ENCODE data around the gene CCBE1. TPM values are rescaled to one million over a fixed set of nuclear protein-coding genes. Genes with fewer than 3 reads are reported as not detected.

The CCBE1 gene
- total and polyA plus RNA-seq, 12 donors, result 4.8 to 56.8 (median 26.4) TPM

- Histone ChIP-seq H3K9me3 (replicated peaks in 1 of 3) (no peaks in the 10 kb centered on the region), H3K4me1 (replicated peaks in 1 of 2) (no peaks in the 10 kb centered on the region), H3K4me3 (no peak overlapping the region), H3K27me3 (no peaks in the 10 kb centered on the region), H3K27ac (no peak overlapping the region), H3K36me3 (replicated peaks in 1 of 2) (no peaks in the 10 kb centered on the region)
- DNase-seq, result no peak
- TF ChIP-seq POLR2A (IDR thresholded peaks at IDR 0.05), result no peak
- no peak for TF ChIP-seq CTCF (IDR thresholded peaks at IDR 0.05)
- intact Hi-C loops (cut with DNase I), result no loop called here
- 93 to 97% (median 96%) methylated on average over 5 to 6 of the region's 6 CpGs for WGBS, 4 donors
These were observed 53.5 kb downstream of the CCBE1 start for GRCh38 chr18:59643740-59644139.

GRCh38 chr18:59640721-59641120 is 56.5 kb downstream of the CCBE1 start:
- no peak for DNase-seq
- Histone ChIP-seq H3K27ac (no peak overlapping the region), H3K27me3 (no peaks in the 10 kb centered on the region), H3K9me3 (replicated peaks in 1 of 3) (no peaks in the 10 kb centered on the region), H3K4me3 (no peak overlapping the region), H3K36me3 (replicated peaks in 1 of 2) (no peaks in the 10 kb centered on the region), H3K4me1 (replicated peaks in 1 of 2) (peaks cover 0 to 6% of the 10 kb centered on the region in 2 donors)
- intact Hi-C loops (cut with DNase I), result no loop called here
- TF ChIP-seq CTCF (IDR thresholded peaks at IDR 0.05) (no peak), POLR2A (IDR thresholded peaks at IDR 0.05) (no peak)
- whole genome bisulfite sequencing, 4 donors, result 88 to 97% (median 90%) methylated on average over 3 of the region's 3 CpGs

DNA sequence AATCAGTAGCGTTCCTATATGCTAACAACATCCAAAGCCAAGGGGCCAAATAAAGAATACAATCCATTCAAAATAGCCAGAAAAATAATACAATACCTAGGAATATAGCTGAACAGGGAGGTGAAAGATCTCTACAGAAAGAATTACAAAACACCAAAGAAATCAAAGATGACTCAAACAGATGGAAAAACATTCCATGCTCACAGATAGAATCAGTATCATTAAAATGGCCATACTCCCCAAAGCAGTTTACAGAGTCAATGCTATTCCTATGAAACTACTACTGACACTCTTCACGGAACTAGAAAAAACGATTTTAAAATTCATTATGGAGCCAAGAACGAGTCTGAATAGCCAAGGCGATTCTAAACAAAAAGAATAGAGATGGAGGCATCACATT is 57.4 kb downstream of the CCBE1 start:
- no peaks in the 10 kb centered on the region for H3K36me3 ChIP-seq (replicated peaks in 1 of 2)
- intact Hi-C loops (cut with DNase I), result no loop called here
- no peak overlapping the region for H3K4me3 ChIP-seq
- peaks cover 0 to 9% of the 10 kb centered on the region in 2 donors for H3K4me1 ChIP-seq (replicated peaks in 1 of 2)
- DNase-seq, result no peak
- TF ChIP-seq POLR2A (IDR thresholded peaks at IDR 0.05) (no peak), CTCF (IDR thresholded peaks at IDR 0.05) (no peak)
- H3K27ac ChIP-seq, result no peak overlapping the region
- no peaks in the 10 kb centered on the region for H3K27me3 ChIP-seq
- WGBS, 4 donors, result 53 to 59% (median 56%) methylated on average over 5 of the region's 5 CpGs
- no peaks in the 10 kb centered on the region for H3K9me3 ChIP-seq (replicated peaks in 1 of 3)

- Histone ChIP-seq H3K9me3 (replicated peaks in 1 of 3) (no peaks in the 10 kb centered on the region), H3K27me3 (no peaks in the 10 kb centered on the region), H3K4me3 (no peak overlapping the region), H3K36me3 (replicated peaks in 1 of 2) (no peaks in the 10 kb centered on the region), H3K27ac (no peak overlapping the region), H3K4me1 (replicated peaks in 1 of 2) (peaks cover 0 to 9% of the 10 kb centered on the region in 2 donors)
- whole genome bisulfite sequencing, 4 donors, result 76 to 91% (median 89%) methylated on average over 2 of the region's 2 CpGs
- no peak for DNase-seq
- TF ChIP-seq POLR2A (IDR thresholded peaks at IDR 0.05), result no peak
- TF ChIP-seq CTCF (IDR thresholded peaks at IDR 0.05), result no peak
- intact Hi-C loops (cut with DNase I), result no loop called here
These were observed 58.1 kb downstream of the CCBE1 start for GRCh38 chr18:59639136-59639535.

Measured in adrenal gland (tissue), 12 donors.